ENCODE results near the gene SETDB2. TPM values are rescaled to one million over a fixed set of nuclear protein-coding genes. Genes with fewer than 3 reads are reported as not detected.

SETDB2 gene
- total and polyA plus RNA-seq, 2 of the 4 experiments (the other 2 are of a cell fraction) = 4.3 to 5.7 TPM

DNA sequence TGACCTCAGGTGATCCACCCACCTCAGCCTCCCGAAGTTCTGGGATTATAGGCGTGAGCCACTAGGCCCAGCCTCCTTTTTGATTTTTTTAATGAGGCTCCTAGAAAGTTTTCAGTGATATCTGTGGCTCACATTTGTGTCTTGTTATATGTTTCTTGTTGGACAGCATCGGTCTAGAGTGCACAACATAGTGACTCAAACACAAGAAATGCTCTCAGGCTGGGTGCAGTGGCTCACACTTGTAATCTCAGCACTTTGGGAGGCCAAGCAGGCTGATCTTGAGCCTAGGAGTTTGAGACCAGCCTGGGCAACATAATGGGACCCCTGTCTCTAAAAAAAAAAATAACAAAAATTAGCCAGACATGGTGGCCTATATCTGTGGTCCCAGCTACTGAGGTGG is 59.9 kb downstream of the SETDB2 start:
- dilution Hi-C loops (cut with HindIII; ENCODE audit: low sequenced_read_pairs, unreplicated experiment) (no loop called here), intact Hi-C loops (cut with micrococcal nuclease) (no loop called here), in situ Hi-C loops (cut with MboI; ENCODE audit: low sequenced_read_pairs) (no loop called here)
- H4K20me1 ChIP-seq (ENCODE audit: insufficient read depth, low read length) = no peaks in the 10 kb centered on the region
- H3K18ac ChIP-seq (ENCODE audit: low read depth, low read length) = no peak overlapping the region
- H3K79me1 ChIP-seq (ENCODE audit: low read depth in 1 of 2, low read length in 2 of 2) = peaks cover 11 to 35% of the 10 kb centered on the region in 2 experiments
- no peak overlapping the region for H3K4me3 ChIP-seq (ENCODE audit: insufficient read depth, low read depth, low read length)
- H3K14ac ChIP-seq (replicated peaks; ENCODE audit: low read depth, low read length) = no peak overlapping the region
- BruUV-seq (replicated peaks) = no TSS peak
- ATAC-seq (ENCODE audit: low read depth) (no peak), DNase-seq (peak; percentile 51)
- no peak overlapping the region for H2AFZ ChIP-seq (replicated peaks; ENCODE audit: low read length, poor library complexity)
- 0 out of 2 replicates have a peak overlapping the region, but pooled peaks have one; percentile 6 for H2AK5ac ChIP-seq (ENCODE audit: low read depth, low read length)
- H3K27me3 ChIP-seq (ENCODE audit: control insufficient read depth, insufficient read depth, low read length) = no peaks in the 10 kb centered on the region
- H2BK20ac ChIP-seq (ENCODE audit: low read depth, low read length) = no peak overlapping the region
- H3K4me1 ChIP-seq (ENCODE audit: control insufficient read depth, insufficient read depth, low read length) = peaks cover 12% of the 10 kb centered on the region
- peaks cover 3% of the 10 kb centered on the region; the same call in 1 of the 2 replicates for H3K36me3 ChIP-seq (ENCODE audit: control insufficient read depth, insufficient read depth, low read length)
- no peak overlapping the region for H3K23ac ChIP-seq (ENCODE audit: low read depth, low read length)
- no peak overlapping the region for H3K27ac ChIP-seq (ENCODE audit: insufficient read depth, low read length)
- H4K8ac ChIP-seq (ENCODE audit: low read depth in 2 of 2, low read length in 2 of 2) = no peak overlapping the region
- CTCF ChIA-PET = interaction anchor here (0.9 kb wide), 1 partner anchor 56 kb away, joined by 3 read pairs; no protein-coding TSS in a partner anchor
- H3K9me3 ChIP-seq (ENCODE audit: control insufficient read depth, insufficient read depth, low read length) = no peaks in the 10 kb centered on the region
- H2BK5ac ChIP-seq (ENCODE audit: low read depth, low read length, poor library complexity, severe bottlenecking) = no peak overlapping the region
- H4K91ac ChIP-seq (ENCODE audit: insufficient read depth, low read depth, low read length) = no peak overlapping the region
- WGBS, 2 experiments (ENCODE audit: extremely low coverage in 2 of 2, insufficient read length in 1 of 2) = no CpG with 5 or more reads among the region's 3 CpGs
- H3K56ac ChIP-seq (ENCODE audit: extremely low read depth, insufficient read depth, low read length) = no peak overlapping the region
- peaks cover 17% of the 10 kb centered on the region for H3K9me1 ChIP-seq (ENCODE audit: insufficient read depth, low read length)
- POLR2A ChIA-PET (ENCODE audit: unreplicated experiment) = no interaction called here
- TF ChIP-seq RFX5 (IDR thresholded peaks at IDR 0.05; ENCODE audit: low read depth, low read length) = no peak
- no peak overlapping the region for H2BK120ac ChIP-seq (ENCODE audit: low read depth, low read length)
- H2BK15ac ChIP-seq (ENCODE audit: low read depth, low read length) = no peak overlapping the region
- no peak overlapping the region for H4K5ac ChIP-seq (ENCODE audit: low read depth, low read length)
- no peak overlapping the region for H3K9ac ChIP-seq (ENCODE audit: low read depth, low read length)
- no peak overlapping the region for H3K4ac ChIP-seq (ENCODE audit: low read depth, low read length)
- H2AK9ac ChIP-seq (replicated peaks; ENCODE audit: low read depth, low read length, poor library complexity) = no peak overlapping the region
- no peak overlapping the region for H3K4me2 ChIP-seq (ENCODE audit: low read depth, low read length)

Data from IMR-90 (cell line).